HG03469 (cell line): Measurements from ENCODE around the gene C14orf180.

ENCODE experiments used
- ATAC-seq: cut with Tn5 transposase; IDR thresholded peaks from one replicate; pipeline ENCODE4 v1.9.1; 2021; ENCODE audit warnings: mild to moderate bottlenecking, moderate library complexity, moderate number of reproducible peaks; ENCODE audit not compliant: unreplicated experiment

C14orf180 gene

DNA sequence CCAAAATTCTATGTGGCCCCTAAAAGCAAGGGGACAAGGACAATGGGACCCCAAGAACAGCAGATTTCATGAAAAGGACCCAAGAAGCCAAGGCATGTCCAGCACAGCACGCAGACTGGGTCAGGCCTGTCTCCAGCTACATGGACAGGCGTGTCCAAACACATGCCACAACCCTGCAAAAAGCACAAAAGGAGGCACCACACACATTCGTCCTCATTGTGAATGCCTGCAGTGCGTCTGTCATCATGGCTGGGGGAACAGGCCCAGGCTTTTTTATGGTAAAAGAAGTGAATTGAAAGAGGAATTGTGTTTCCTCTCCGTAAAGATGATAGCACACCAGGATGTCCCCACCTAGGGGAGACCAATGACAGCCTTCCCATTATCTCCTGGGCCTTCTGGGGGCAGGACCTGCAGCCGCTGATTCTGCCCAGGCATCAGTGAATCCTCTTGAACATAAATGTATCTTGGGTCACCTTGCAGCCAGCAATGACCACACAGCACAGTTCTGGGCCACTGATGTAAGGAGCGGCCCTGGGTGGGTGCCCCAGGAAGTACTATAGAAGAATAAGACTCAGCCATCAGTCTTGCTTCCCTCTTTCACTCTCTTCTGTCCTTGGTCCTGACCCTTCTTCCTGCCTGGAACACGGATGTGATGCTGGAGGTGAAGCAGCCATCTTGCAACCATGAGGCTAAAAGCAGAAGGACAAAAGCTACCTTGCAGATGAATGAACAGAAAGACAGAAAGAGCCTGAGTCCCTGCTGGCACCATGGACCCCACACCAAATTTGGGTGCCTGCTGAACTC lies 29.8 kb upstream of the C14orf180 start:
- ATAC-seq, result no peak

GRCh38 chr14:104550340-104550860 lies 29.2 kb upstream of the C14orf180 start:
- no peak for ATAC-seq

GRCh38 chr14:104550861-104551728 lies 28.5 kb upstream of the C14orf180 start:
- ATAC-seq, result no peak

- ATAC-seq, result no peak
Observed at GRCh38 chr14:104551851-104552737, 27.5 kb upstream of the C14orf180 start.

GRCh38 chr14:104552738-104553125 lies 26.8 kb upstream of the C14orf180 start:
- ATAC-seq, result no peak

GRCh38 chr14:104553166-104554087 lies 26.1 kb upstream of the C14orf180 start:
- ATAC-seq, result no peak

DNA sequence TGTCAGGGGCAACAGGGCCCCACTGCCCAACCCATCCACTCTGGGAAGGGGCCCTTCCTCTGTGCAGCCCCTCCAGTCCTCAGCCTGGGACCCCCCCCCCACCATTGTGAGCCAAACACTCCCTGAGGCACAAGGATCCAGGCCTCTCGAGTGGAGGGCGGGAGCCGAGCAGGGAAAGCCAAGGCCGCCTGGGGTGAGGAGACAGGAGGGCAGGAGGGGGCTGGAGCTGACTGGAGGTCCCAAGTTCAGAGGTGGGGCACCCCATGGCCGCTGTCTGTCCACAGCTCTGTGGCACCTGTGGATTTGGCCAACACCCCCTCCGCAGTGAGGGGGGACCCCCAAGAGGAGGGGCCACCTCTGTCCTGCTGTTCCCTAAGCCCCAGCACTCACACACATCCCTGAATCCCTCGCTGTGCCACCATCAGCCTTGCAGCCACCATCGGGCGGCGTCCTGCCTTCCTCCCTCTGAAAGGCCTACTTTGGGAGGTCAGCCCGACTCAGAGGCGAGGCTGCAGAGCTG lies 25.4 kb upstream of the C14orf180 start:
- no peak for ATAC-seq

GRCh38 chr14:104554608-104555429 lies 24.7 kb upstream of the C14orf180 start:
- ATAC-seq, result no peak

GRCh38 chr14:104555430-104556255 lies 23.9 kb upstream of the C14orf180 start:
- ATAC-seq, result no peak

DNA sequence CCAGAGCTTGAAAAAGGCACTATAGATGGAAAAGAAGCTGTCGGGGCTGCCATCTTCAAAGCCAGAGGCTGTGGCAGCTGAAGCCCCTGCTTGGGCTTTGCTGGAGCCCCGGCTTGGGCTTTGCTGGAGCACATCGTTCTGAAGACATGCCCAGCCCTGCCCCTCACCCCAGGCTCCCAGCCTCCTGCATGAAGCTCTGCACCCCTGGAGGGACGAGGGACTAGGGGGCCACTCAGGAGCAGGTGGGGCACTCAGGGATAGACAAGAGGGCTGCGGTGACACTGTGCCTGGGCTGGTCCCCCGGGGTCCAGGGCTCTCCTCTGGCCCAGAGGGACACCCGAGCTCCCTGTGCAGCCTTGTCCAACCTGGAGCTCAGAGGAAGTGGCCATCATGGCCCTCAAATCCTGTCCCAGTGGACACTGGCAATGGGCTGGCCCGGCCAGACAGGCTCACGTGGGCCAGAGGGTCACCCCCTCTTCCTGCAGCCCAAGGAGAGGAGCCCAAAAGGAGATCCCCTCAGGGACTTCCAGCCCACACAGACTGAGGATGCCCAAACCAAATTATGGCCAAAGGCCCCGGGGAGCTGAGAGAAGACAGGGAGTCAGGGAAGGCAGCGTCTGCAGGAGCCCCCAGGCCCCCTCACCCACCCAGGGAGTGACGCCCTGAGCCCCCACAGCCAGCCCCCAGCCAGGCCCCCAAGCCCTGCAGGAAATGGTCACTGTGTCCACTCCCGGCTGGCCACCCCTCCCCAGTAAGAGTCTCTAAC lies 23.1 kb upstream of the C14orf180 start:
- no peak for ATAC-seq

DNA sequence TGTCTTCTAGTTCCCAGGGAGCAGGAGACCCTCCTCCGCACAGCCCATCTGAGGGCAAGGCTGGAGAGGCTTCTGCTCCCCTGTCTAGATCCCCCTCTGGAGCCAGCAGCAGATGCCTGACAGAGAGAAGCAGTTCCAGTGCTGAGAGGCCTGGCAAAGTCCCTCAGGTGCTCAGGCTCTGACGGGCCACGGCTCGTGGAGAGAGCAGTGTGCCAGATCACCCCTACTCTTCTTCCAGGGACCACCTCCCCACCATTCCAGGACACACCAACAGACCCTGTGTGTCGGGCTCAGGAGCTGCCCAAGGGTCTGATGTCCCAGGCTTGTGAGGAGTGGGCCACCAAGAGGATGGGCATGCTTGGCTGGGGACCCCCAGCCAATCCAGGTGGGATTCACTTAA lies 22.5 kb upstream of the C14orf180 start:
- ATAC-seq, result no peak

DNA sequence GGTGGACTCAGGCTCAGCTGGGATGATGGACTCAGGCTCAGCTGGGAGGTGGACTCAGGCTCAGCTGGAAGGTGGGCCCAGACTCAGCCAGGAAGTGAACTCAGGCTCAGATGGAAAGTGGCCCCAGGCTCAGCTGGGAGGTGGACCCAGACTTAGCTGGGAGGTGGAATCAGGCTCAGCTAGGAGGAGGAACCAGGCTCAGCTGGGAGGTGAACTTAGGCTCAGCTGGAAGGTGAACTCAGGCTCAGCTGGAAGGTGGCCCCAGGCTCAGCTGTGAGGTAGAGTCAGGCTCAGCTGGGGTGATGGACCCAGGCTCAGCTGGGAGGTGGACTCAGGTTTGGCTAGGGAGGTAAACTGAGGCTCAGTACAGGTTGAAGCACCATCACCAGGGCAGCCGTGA lies 21.8 kb upstream of the C14orf180 start:
- ATAC-seq, result no peak

- no peak for ATAC-seq
Observed at GRCh38 chr14:104558231-104559027, 21.1 kb upstream of the C14orf180 start.

DNA sequence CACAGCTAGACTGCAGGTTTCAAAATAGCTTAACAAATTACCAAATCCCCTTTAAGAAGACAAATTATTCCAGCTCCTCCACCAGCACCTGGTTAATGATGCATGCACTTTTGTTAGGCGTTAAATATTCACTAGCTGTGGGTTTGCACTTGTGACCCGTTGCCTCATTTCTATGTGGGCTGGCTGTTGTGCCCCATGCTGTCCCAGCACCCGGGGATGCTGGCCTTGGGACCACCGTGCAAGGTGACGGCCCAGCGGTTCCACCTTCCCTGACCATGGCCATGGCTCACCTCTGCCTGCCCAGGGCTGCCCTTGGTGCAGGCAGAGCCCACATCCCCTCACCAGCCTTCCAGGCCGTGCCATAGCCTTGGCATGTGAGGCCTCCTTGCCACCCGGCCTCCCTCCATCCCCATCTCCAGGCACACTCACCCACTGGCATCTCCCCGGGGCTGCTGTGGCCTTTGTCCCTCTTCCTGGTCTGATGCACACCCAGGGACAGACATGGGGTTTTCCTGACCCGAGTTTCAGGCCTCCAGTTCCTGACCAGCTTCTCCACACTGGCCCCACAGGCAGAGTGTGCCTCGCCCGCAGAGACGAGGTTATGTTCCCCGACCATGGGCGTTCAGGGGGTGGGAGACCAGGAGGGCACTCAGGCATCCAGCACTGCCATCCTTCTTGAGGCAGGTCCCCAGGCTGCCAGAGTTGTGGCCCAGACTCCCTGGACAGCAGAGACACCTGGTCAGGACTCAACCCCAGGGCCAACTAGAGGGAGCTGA lies 20.3 kb upstream of the C14orf180 start:
- no peak for ATAC-seq

DNA sequence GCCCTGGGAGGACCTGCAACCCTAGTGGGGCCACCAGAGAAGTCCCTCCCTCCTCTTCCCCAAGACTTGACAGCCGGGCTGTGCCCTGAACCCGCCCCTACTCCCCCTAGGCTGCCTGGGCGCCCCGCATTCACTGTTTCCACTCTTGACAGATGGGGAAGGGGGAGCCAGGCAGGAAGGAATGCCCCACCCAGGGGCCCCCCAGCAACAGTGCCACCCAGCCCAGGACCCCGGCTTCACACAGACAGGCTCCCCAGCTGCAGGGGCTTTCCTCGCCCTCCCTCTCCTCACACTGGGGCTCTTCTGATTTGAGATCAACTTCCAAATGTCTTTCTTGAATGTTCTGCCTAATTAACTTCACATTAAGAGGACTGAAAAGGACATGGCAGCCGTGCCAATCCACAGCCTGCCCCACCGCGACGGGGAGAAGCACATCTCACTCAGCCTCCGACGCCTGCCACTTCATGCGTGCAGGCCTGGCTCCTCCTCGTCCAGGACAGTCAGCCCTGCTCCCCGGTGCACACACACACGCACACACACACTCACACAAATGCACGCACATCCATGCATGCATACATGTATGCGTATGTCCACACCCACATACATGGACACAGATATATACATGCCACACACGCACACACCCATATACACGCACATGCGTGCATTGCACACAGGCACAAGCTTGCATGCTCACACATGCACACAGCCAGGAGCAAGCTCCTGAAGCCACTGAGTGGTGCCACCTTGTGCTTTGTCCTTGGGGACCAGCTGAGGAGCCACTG lies 19.6 kb upstream of the C14orf180 start:
- no peak for ATAC-seq
